HL-60 (cell line): Measurements from ENCODE around the gene LEKR1.

ENCODE experiments used
- DNase-seq, 2 experiments: peaks; one replicate each; pipeline ENCODE4 v3.0.0-alpha.2; 2010 to 2020; ENCODE audit warnings: low read depth in 1 of 2, low spot score in 1 of 2
- H3K27ac ChIP-seq: fragments of 250-450 bp; sonication (Bioruptor Pico); replicated peaks from 2 replicates; pipeline ENCODE4 v1.5.1; 2020; ENCODE audit warnings: mild to moderate bottlenecking, moderate library complexity
- H3K27me3 ChIP-seq: fragments of 250-450 bp; sonication (Bioruptor Pico); 2 replicates; pipeline ENCODE4 v1.5.1; 2021; ENCODE audit warnings: mild to moderate bottlenecking, moderate library complexity; ENCODE audit not compliant: insufficient read depth, poor library complexity, severe bottlenecking
- H3K4me3 ChIP-seq: replicated peaks from 2 replicates; pipeline ENCODE4 v1.5.1; 2011; ENCODE audit warnings: mild to moderate bottlenecking, control low read depth, low read length; ENCODE audit not compliant: insufficient read depth
- GABPA ChIP-seq: IDR thresholded peaks from 2 replicates; pipeline ENCODE4 v1.6.1; 2012; ENCODE audit warnings: low read depth
- POLR2AphosphoS5 ChIP-seq: IDR thresholded peaks from 2 replicates; pipeline ENCODE4 v1.6.1; 2012; ENCODE audit warnings: low read depth
- SPI1 ChIP-seq: IDR thresholded peaks from 2 replicates; pipeline ENCODE4 v1.6.1; 2012; ENCODE audit warnings: low read depth, mild to moderate bottlenecking, borderline replicate concordance
- TF ChIP-seq, protein P1 (sequence below): IDR thresholded peaks from one replicate; pipeline ENCODE4 v1.5.1; 2011; ENCODE audit warnings: low read length, control low read depth, inconsistent platforms; ENCODE audit not compliant: insufficient read depth
- TF ChIP-seq, protein P2 (sequence below): IDR thresholded peaks from 2 replicates; pipeline ENCODE4 v1.6.1; 2012; ENCODE audit warnings: low read depth; ENCODE audit not compliant: insufficient replicate concordance

The LEKR1 gene

GRCh38 chr3:157078811-157079185 lies 252.6 kb downstream of the LEKR1 start:
- TF ChIP-seq POLR2AphosphoS5 (no peak), GABPA (no peak), SPI1 (no peak)
- TF ChIP-seq, protein P1, sequence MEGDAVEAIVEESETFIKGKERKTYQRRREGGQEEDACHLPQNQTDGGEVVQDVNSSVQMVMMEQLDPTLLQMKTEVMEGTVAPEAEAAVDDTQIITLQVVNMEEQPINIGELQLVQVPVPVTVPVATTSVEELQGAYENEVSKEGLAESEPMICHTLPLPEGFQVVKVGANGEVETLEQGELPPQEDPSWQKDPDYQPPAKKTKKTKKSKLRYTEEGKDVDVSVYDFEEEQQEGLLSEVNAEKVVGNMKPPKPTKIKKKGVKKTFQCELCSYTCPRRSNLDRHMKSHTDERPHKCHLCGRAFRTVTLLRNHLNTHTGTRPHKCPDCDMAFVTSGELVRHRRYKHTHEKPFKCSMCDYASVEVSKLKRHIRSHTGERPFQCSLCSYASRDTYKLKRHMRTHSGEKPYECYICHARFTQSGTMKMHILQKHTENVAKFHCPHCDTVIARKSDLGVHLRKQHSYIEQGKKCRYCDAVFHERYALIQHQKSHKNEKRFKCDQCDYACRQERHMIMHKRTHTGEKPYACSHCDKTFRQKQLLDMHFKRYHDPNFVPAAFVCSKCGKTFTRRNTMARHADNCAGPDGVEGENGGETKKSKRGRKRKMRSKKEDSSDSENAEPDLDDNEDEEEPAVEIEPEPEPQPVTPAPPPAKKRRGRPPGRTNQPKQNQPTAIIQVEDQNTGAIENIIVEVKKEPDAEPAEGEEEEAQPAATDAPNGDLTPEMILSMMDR, result no peak
- TF ChIP-seq, protein P2, sequence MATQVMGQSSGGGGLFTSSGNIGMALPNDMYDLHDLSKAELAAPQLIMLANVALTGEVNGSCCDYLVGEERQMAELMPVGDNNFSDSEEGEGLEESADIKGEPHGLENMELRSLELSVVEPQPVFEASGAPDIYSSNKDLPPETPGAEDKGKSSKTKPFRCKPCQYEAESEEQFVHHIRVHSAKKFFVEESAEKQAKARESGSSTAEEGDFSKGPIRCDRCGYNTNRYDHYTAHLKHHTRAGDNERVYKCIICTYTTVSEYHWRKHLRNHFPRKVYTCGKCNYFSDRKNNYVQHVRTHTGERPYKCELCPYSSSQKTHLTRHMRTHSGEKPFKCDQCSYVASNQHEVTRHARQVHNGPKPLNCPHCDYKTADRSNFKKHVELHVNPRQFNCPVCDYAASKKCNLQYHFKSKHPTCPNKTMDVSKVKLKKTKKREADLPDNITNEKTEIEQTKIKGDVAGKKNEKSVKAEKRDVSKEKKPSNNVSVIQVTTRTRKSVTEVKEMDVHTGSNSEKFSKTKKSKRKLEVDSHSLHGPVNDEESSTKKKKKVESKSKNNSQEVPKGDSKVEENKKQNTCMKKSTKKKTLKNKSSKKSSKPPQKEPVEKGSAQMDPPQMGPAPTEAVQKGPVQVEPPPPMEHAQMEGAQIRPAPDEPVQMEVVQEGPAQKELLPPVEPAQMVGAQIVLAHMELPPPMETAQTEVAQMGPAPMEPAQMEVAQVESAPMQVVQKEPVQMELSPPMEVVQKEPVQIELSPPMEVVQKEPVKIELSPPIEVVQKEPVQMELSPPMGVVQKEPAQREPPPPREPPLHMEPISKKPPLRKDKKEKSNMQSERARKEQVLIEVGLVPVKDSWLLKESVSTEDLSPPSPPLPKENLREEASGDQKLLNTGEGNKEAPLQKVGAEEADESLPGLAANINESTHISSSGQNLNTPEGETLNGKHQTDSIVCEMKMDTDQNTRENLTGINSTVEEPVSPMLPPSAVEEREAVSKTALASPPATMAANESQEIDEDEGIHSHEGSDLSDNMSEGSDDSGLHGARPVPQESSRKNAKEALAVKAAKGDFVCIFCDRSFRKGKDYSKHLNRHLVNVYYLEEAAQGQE, result no peak
- Histone ChIP-seq H3K27me3 (no peaks in the 10 kb centered on the region), H3K27ac (no peak overlapping the region), H3K4me3 (no peak overlapping the region)
- no peak for DNase-seq

DNA sequence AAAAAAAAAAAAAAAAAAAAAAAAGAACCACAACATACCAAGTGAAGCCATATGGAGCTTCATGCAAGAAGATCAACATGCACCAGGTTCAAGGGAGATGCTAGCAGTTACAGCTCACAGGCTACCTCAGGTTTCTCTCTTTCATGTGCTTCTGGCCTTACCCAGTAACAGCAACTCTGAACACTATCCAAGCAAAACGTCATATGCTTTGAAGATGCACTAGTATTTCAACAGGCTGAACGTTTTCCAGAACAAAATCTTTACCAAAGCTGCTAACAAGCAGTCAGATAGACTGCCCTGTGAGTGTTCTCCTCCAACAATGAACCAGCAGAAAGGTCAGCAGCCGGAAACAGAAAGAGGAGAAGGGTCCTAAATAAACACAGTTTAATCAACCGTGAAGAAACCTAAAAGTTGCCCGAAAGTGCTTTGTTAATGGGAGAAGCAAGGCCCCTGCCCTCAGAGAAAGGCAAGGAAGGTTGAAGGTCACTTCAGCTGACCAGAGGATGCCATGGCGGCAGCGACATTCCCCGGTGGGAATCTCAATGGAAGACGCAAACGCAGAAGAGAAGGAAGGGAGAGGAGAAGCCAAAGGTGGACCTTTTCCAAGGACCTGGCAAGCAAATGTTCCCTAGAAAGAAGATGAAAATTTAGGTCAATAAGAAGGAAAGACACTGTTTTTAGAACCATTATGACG lies 253.7 kb downstream of the LEKR1 start:
- Histone ChIP-seq H3K27ac (no peak overlapping the region), H3K4me3 (no peak overlapping the region), H3K27me3 (no peaks in the 10 kb centered on the region)
- no peak for TF ChIP-seq SPI1
- TF ChIP-seq GABPA, result no peak
- TF ChIP-seq, protein P1, result no peak
- TF ChIP-seq POLR2AphosphoS5, result no peak
- TF ChIP-seq, protein P2, result no peak
- no peak for DNase-seq

- no peak for TF ChIP-seq SPI1
- TF ChIP-seq, protein P1, result peak; percentile 77
- Histone ChIP-seq H3K4me3 (no peak overlapping the region), H3K27me3 (no peaks in the 10 kb centered on the region), H3K27ac (no peak overlapping the region)
- peak; percentile 66 to 74 for DNase-seq
These were observed 255.6 kb downstream of the LEKR1 start for GRCh38 chr3:157081626-157082210.
